ENCODE data around the gene LSM14B.
"Not testable (repeated sequence)": the region's sequence is repeated elsewhere in the genome, so short reads cannot be mapped to it uniquely, and the experiment has no call there.

Gene LSM14B

GRCh38 chr20:62121776-62122653 lies at the start of gene LSM14B:
TSS of gene LSM14B (plus strand) at chr20:62122475. CDS start at chr20:62122667, 192 bp downstream.
- in situ Hi-C loops (cut with HindIII; ENCODE audit: low sequenced_read_pairs) = no loop called here
- peak within 1 kb of the TSS; percentile 58 for H3K4me3 ChIP-seq (ENCODE audit: low read depth, low read length)
- TF ChIP-seq CTCF (IDR thresholded peaks at IDR 0.05; ENCODE audit: low read depth, low read length, missing control alignments) = no peak
- DNase-seq (ENCODE audit: low read depth) = peak; percentile 89

- TF ChIP-seq CTCF (IDR thresholded peaks at IDR 0.05; ENCODE audit: low read depth, low read length, missing control alignments) = no peak
- no peak overlapping the region for H3K4me3 ChIP-seq (ENCODE audit: low read depth, low read length)
- no peak for DNase-seq (ENCODE audit: low read depth)
- in situ Hi-C loops (cut with HindIII; ENCODE audit: low sequenced_read_pairs) = no loop called here
Measured at GRCh38 chr20:62073323-62073722, 49.0 kb upstream of the LSM14B start.

- no peak for TF ChIP-seq CTCF (IDR thresholded peaks at IDR 0.05; ENCODE audit: low read depth, low read length, missing control alignments)
- no peak for DNase-seq (ENCODE audit: low read depth)
- in situ Hi-C loops (cut with HindIII; ENCODE audit: low sequenced_read_pairs) = no loop called here
- no peak overlapping the region for H3K4me3 ChIP-seq (ENCODE audit: low read depth, low read length)
Measured at GRCh38 chr20:62079166-62079565, 43.1 kb upstream of the LSM14B start.

GRCh38 chr20:62080249-62080990 lies 41.9 kb upstream of the LSM14B start:
- TF ChIP-seq CTCF (IDR thresholded peaks at IDR 0.05; ENCODE audit: low read depth, low read length, missing control alignments) = no peak
- in situ Hi-C loops (cut with HindIII; ENCODE audit: low sequenced_read_pairs) = no loop called here
- no peak for DNase-seq (ENCODE audit: low read depth)
- no peak overlapping the region for H3K4me3 ChIP-seq (ENCODE audit: low read depth, low read length)

- no peak overlapping the region for H3K4me3 ChIP-seq (ENCODE audit: low read depth, low read length)
- no peak for DNase-seq (ENCODE audit: low read depth)
- in situ Hi-C loops (cut with HindIII; ENCODE audit: low sequenced_read_pairs) = no loop called here
- TF ChIP-seq CTCF (IDR thresholded peaks at IDR 0.05; ENCODE audit: low read depth, low read length, missing control alignments) = no peak
Measured at GRCh38 chr20:62083312-62083711, 39.0 kb upstream of the LSM14B start.

- DNase-seq (ENCODE audit: low read depth); in situ Hi-C loops (cut with HindIII; ENCODE audit: low sequenced_read_pairs); H3K4me3 ChIP-seq (ENCODE audit: low read depth, low read length): not testable (repeated sequence)
Measured at GRCh38 chr20:62084224-62084623, 38.1 kb upstream of the LSM14B start.

GRCh38 chr20:62085206-62085605 lies 37.1 kb upstream of the LSM14B start:
- no peak for TF ChIP-seq CTCF (IDR thresholded peaks at IDR 0.05; ENCODE audit: low read depth, low read length, missing control alignments)
- in situ Hi-C loops (cut with HindIII; ENCODE audit: low sequenced_read_pairs) = no loop called here
- H3K4me3 ChIP-seq (ENCODE audit: low read depth, low read length) = no peak overlapping the region
- DNase-seq (ENCODE audit: low read depth) = no peak

Data from astrocyte of the cerebellum (primary cell).